Nephron progenitor cell (in vitro differentiated cells): Measurements from ENCODE around the gene TDRD3.
A peak's percentile ranks its signal among the peaks of the same experiment; 100 is the strongest.

Experiments
- DNase-seq: peaks from one replicate; pipeline ENCODE4 v3.0.0; 2021
- H3K27ac Mint-ChIP-seq: 2 replicates; pipeline ENCODE4 v1.8.0; 2021; ENCODE audit warnings: mild to moderate bottlenecking, moderate library complexity, mixed read lengths
- H3K27me3 Mint-ChIP-seq: 2 replicates; pipeline ENCODE4 v1.8.0; 2021; ENCODE audit warnings: mild to moderate bottlenecking, low read depth, mixed read lengths; ENCODE audit not compliant: poor library complexity
- H3K36me3 Mint-ChIP-seq: 2 replicates; pipeline ENCODE4 v1.8.0; 2021; ENCODE audit warnings: low read depth, mixed read lengths
- H3K4me1 Mint-ChIP-seq: 2 replicates; pipeline ENCODE4 v1.8.0; 2021; ENCODE audit warnings: mixed read lengths
- H3K4me3 Mint-ChIP-seq: 2 replicates; pipeline ENCODE4 v1.8.0; 2021; ENCODE audit warnings: mild to moderate bottlenecking, moderate library complexity, mixed read lengths
- H3K9me3 Mint-ChIP-seq: 2 replicates; pipeline ENCODE4 v1.8.0; 2021; ENCODE audit warnings: mild to moderate bottlenecking, moderate library complexity, mixed read lengths
- CTCF ChIP-seq: fragments of 200-600 bp; sonication (generic); IDR thresholded peaks from 2 replicates; pipeline ENCODE4 v1.5.0; 2021; ENCODE audit warnings: antibody characterized with exemption

TDRD3 gene

GRCh38 chr13:60392131-60392530 is 4.9 kb upstream of the TDRD3 start:
- Mint-ChIP-seq H3K4me3 (no peak overlapping the region), H3K27me3 (peaks cover 7% of the 10 kb centered on the region), H3K4me1 (peaks cover 29% of the 10 kb centered on the region), H3K9me3 (no peaks in the 10 kb centered on the region), H3K36me3 (no peaks in the 10 kb centered on the region), H3K27ac (no peak overlapping the region)
- no peak for DNase-seq
- TF ChIP-seq CTCF, result no peak

- Mint-ChIP-seq H3K4me1 (peaks cover 60% of the 10 kb centered on the region), H3K4me3 (peak overlapping the region; percentile 94), H3K27me3 (no peaks in the 10 kb centered on the region), H3K9me3 (no peaks in the 10 kb centered on the region), H3K36me3 (no peaks in the 10 kb centered on the region), H3K27ac (peak overlapping the region; percentile 94)
- no peak for TF ChIP-seq CTCF
- peak; percentile 80 for DNase-seq
These were observed 843 bp upstream of the TDRD3 start for GRCh38 chr13:60395971-60396782.

- Mint-ChIP-seq H3K9me3 (no peaks in the 10 kb centered on the region), H3K4me3 (peak overlapping the region; percentile 91), H3K4me1 (peaks cover 53% of the 10 kb centered on the region), H3K27me3 (no peaks in the 10 kb centered on the region), H3K27ac (peak overlapping the region; percentile 98), H3K36me3 (no peaks in the 10 kb centered on the region)
- TF ChIP-seq CTCF, result no peak
- DNase-seq, result peak; percentile 74
These were observed 821 bp downstream of the TDRD3 start for GRCh38 chr13:60397704-60398378.

GRCh38 chr13:60398379-60398891 is 1.4 kb downstream of the TDRD3 start:
- peaks cover 3% of the 10 kb centered on the region for H3K36me3 Mint-ChIP-seq
- H3K27ac Mint-ChIP-seq, result peak overlapping the region; percentile 98
- peaks cover 53% of the 10 kb centered on the region for H3K4me1 Mint-ChIP-seq
- DNase-seq, result no peak
- H3K9me3 Mint-ChIP-seq, result no peaks in the 10 kb centered on the region
- H3K4me3 Mint-ChIP-seq, result peak overlapping the region; percentile 91
- TF ChIP-seq CTCF, result no peak
- no peaks in the 10 kb centered on the region for H3K27me3 Mint-ChIP-seq

- no peak for DNase-seq
These were observed 2.0 kb downstream of the TDRD3 start for GRCh38 chr13:60398907-60399589.

More at GRCh38 chr13:60398907-60399589, 2.0 kb downstream of the TDRD3 start:
- Mint-ChIP-seq H3K9me3 (no peaks in the 10 kb centered on the region), H3K36me3 (peaks cover 6% of the 10 kb centered on the region), H3K27ac (peak overlapping the region; percentile 90), H3K27me3 (no peaks in the 10 kb centered on the region), H3K4me1 (peaks cover 53% of the 10 kb centered on the region), H3K4me3 (peak overlapping the region; percentile 91)
- TF ChIP-seq CTCF, result no peak
